ENCODE data around the gene CSTF2T.

The CSTF2T gene

GRCh38 chr10:51699475-51700227 is at the start of gene CSTF2T:
Gene CSTF2T, minus strand, starts transcription at chr10:51699595. Its CDS starts 46 bp downstream, at chr10:51699549.
- DNase-seq (ENCODE audit: low read depth) = peak; percentile 88

GRCh38 chr10:51748959-51749358 is 49.6 kb upstream of the CSTF2T start:
- DNase-seq (ENCODE audit: low read depth) = no peak

GRCh38 chr10:51747216-51747615 is 47.8 kb upstream of the CSTF2T start:
- no peak for DNase-seq (ENCODE audit: low read depth)

- no peak for DNase-seq (ENCODE audit: low read depth)
Observed at GRCh38 chr10:51745397-51745796, 46.0 kb upstream of the CSTF2T start.

GRCh38 chr10:51744235-51745000 is 45.0 kb upstream of the CSTF2T start:
- DNase-seq (ENCODE audit: low read depth) = no peak

GRCh38 chr10:51743146-51743545 is 43.8 kb upstream of the CSTF2T start:
- no peak for DNase-seq (ENCODE audit: low read depth)

- DNase-seq (ENCODE audit: low read depth) = no peak
Observed at GRCh38 chr10:51733057-51733456, 33.7 kb upstream of the CSTF2T start.

- no peak for DNase-seq (ENCODE audit: low read depth)
Observed at GRCh38 chr10:51729822-51730555, 30.6 kb upstream of the CSTF2T start.

- DNase-seq (ENCODE audit: low read depth) = no peak
Observed at GRCh38 chr10:51724038-51724437, 24.6 kb upstream of the CSTF2T start.

- no peak for DNase-seq (ENCODE audit: low read depth)
Observed at GRCh38 chr10:51718804-51719291, 19.5 kb upstream of the CSTF2T start.

GRCh38 chr10:51716981-51717380 is 17.6 kb upstream of the CSTF2T start:
- DNase-seq (ENCODE audit: low read depth) = no peak

GRCh38 chr10:51711519-51711891 is 12.1 kb upstream of the CSTF2T start:
- DNase-seq (ENCODE audit: low read depth) = no peak

GRCh38 chr10:51709324-51709972 is 10.1 kb upstream of the CSTF2T start:
- DNase-seq (ENCODE audit: low read depth) = no peak

- DNase-seq (ENCODE audit: low read depth) = no peak
Observed at GRCh38 chr10:51708609-51709008, 9.2 kb upstream of the CSTF2T start.

- DNase-seq (ENCODE audit: low read depth) = no peak
Observed at GRCh38 chr10:51707821-51708424, 8.5 kb upstream of the CSTF2T start.

GRCh38 chr10:51707392-51707791 is 8.0 kb upstream of the CSTF2T start:
- DNase-seq (ENCODE audit: low read depth) = no peak

- no peak for DNase-seq (ENCODE audit: low read depth)
Observed at GRCh38 chr10:51706225-51706624, 6.8 kb upstream of the CSTF2T start.

GRCh38 chr10:51705774-51706173 is 6.4 kb upstream of the CSTF2T start:
- no peak for DNase-seq (ENCODE audit: low read depth)

- no peak for DNase-seq (ENCODE audit: low read depth)
Observed at GRCh38 chr10:51700228-51700817, 928 bp upstream of the CSTF2T start.

- DNase-seq (ENCODE audit: low read depth) = no peak
Observed at GRCh38 chr10:51699145-51699474, 285 bp downstream of the CSTF2T start.

GRCh38 chr10:51698473-51699063 is 827 bp downstream of the CSTF2T start:
- DNase-seq (ENCODE audit: low read depth) = no peak
